ENCODE data around the gene SLC22A5.

DNA sequence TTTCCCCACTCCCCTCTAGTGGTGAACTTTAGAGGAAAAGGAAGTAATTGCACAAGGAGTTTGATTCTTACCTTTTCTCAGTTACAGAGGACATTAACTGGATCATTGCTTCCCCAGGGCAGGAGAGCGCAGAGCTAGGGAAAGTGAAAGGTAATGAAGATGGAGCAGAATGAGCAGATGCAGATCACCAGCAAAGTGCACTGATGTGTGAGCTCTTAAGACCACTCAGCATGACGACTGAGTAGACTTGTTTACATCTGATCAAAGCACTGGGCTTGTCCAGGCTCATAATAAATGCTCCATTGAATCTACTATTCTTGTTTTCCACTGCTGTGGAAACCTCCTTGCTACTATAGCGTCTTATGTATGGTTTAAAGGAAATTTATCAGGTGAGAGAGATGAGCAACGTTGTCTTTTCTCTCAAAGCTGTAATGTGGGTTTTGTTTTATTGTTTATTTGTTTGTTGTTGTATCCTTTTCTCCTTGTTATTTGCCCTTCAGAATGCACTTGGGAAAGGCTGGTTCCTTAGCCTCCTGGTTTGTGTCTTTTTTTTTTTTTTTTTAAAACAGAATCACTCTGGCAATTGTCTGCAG lies 25.3 kb downstream of the SLC22A5 start:
- TF ChIP-seq EZH2 (IDR thresholded peaks at IDR 0.05; ENCODE audit: borderline replicate concordance, insufficient read depth, low read depth, low read length, poor library complexity, severe bottlenecking), result no peak
- TF ChIP-seq, protein P1, sequence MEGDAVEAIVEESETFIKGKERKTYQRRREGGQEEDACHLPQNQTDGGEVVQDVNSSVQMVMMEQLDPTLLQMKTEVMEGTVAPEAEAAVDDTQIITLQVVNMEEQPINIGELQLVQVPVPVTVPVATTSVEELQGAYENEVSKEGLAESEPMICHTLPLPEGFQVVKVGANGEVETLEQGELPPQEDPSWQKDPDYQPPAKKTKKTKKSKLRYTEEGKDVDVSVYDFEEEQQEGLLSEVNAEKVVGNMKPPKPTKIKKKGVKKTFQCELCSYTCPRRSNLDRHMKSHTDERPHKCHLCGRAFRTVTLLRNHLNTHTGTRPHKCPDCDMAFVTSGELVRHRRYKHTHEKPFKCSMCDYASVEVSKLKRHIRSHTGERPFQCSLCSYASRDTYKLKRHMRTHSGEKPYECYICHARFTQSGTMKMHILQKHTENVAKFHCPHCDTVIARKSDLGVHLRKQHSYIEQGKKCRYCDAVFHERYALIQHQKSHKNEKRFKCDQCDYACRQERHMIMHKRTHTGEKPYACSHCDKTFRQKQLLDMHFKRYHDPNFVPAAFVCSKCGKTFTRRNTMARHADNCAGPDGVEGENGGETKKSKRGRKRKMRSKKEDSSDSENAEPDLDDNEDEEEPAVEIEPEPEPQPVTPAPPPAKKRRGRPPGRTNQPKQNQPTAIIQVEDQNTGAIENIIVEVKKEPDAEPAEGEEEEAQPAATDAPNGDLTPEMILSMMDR (IDR thresholded peaks at IDR 0.05), result no peak
